Neuron (in vitro differentiated cells): ENCODE data around the gene DYSF.

Experiments used
- H2AFZ ChIP-seq: one replicate; pipeline ENCODE4 v1.6.1; 2013; ENCODE audit warnings: low read depth, mild to moderate bottlenecking, inconsistent platforms, low read length, moderate library complexity
- H3K27me3 ChIP-seq: one replicate; pipeline ENCODE4 v1.6.1; 2013; ENCODE audit warnings: low read length; ENCODE audit not compliant: insufficient read depth
- H3K36me3 ChIP-seq: one replicate; pipeline ENCODE4 v1.6.1; 2013; ENCODE audit warnings: low read length; ENCODE audit not compliant: insufficient read depth
- H3K4me1 ChIP-seq: one replicate; pipeline ENCODE4 v1.6.1; 2013; ENCODE audit warnings: low read length; ENCODE audit not compliant: insufficient read depth
- H3K4me3 ChIP-seq: 2 replicates; pipeline ENCODE4 v1.5.1; 2013; ENCODE audit warnings: mild to moderate bottlenecking, low read length, moderate library complexity
- H3K9me3 ChIP-seq: one replicate; pipeline ENCODE4 v1.6.1; 2013; ENCODE audit warnings: low read length

DYSF gene

DNA sequence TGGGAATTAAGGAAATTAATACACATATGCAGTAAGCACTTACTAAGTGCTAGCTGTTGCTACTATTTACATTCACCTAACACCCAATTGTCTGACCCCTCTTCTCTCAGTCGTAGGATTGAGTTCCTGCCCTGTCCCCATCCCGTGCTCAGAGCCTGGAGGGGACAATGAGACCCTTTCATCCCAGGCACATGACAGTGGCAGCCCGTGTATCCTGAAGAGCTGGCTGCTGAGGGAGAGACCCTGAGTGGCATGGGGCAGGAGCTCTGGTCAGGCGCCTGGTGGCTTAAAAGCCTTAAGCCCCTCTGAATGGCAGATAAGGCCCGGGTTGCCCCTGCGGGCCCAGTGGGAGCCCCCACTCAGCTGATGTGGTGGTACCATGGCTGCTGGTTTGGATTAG, 99.0 kb downstream of the DYSF start:
- H3K4me3 ChIP-seq: no peak overlapping the region
- H2AFZ ChIP-seq: no peak overlapping the region
- no peaks in the 10 kb centered on the region for H3K4me1 ChIP-seq
- no peaks in the 10 kb centered on the region for H3K27me3 ChIP-seq
- no peaks in the 10 kb centered on the region for H3K9me3 ChIP-seq
- no peaks in the 10 kb centered on the region for H3K36me3 ChIP-seq

DNA sequence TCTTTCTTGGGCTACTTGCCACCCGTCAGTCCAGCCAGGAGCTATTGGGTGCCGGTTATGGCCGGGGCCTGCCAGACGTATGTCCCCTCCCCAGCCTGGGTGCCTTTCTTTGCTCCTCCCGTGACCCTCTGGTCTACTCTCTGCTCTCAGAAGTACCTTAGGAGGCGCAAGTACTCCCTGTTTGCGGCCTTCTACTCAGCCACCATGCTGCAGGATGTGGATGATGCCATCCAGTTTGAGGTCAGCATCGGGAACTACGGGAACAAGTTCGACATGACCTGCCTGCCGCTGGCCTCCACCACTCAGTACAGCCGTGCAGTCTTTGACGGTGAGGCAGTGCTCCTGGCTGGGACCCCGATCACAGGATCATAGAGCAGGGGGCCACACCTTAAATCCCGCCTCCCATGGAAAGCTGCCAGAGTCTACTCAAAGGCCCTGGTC, 99.5 kb downstream of the DYSF start:
- H3K9me3 ChIP-seq: no peaks in the 10 kb centered on the region
- H2AFZ ChIP-seq: no peak overlapping the region
- no peak overlapping the region for H3K4me3 ChIP-seq
- no peaks in the 10 kb centered on the region for H3K36me3 ChIP-seq
- H3K27me3 ChIP-seq: no peaks in the 10 kb centered on the region
- H3K4me1 ChIP-seq: no peaks in the 10 kb centered on the region

DNA sequence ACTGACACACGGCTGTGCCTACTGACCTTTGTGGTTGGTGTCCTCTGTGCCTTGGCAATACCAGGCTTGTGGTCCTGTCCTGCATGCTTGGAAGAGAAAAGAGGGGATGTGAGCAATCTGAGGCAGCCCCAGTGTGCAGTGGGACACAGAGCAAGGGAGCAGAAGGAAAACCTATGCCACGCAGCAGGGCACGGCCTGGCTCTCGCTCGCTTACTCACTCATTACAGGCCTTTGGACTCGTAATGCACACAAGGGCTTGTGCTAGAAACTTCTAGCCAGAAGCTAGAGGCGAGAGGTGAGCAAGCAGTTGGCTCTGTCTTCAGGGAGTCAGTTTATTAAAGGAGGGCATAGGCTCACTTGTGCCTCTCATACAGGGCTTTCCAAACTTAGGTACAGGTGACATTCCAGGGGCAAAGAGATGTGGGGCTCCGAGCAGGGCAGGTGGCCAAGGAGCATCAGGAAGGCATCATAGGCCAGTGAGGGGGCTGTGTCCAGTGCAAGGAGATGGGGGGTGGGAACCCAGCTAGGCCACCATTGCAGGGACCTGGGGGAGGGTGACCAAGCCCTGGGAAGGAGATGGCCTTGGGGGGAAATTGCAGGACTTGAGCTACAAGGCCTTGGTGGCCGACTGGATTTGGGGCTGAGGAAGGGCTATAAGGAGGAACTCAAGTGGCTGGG, 100.8 kb downstream of the DYSF start:
- H3K9me3 ChIP-seq: no peaks in the 10 kb centered on the region
- H3K4me1 ChIP-seq: no peaks in the 10 kb centered on the region
- H3K27me3 ChIP-seq: no peaks in the 10 kb centered on the region
- no peak overlapping the region for H2AFZ ChIP-seq
- no peaks in the 10 kb centered on the region for H3K36me3 ChIP-seq
- no peak overlapping the region for H3K4me3 ChIP-seq

DNA sequence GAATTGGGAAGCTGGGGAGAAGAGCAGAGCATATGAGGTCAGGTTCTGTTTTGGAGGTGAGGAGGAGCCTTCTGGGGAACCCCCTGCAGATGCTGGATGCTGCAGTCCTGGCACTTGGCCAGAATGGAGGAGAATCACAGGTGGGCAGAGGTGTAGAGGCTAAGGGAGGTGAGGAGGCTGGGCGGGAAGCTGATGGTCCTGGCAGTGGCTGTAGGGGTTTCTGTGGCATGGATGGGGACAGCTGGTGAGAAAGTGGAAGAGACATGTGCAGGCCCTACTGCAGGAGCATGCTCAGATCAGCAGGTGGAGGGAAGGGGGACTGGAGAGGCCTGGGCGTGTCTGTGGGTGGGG, 101.3 kb downstream of the DYSF start:
- no peaks in the 10 kb centered on the region for H3K27me3 ChIP-seq
- no peak overlapping the region for H2AFZ ChIP-seq
- no peaks in the 10 kb centered on the region for H3K4me1 ChIP-seq
- no peaks in the 10 kb centered on the region for H3K36me3 ChIP-seq
- H3K9me3 ChIP-seq: no peaks in the 10 kb centered on the region
- H3K4me3 ChIP-seq: no peak overlapping the region

DNA sequence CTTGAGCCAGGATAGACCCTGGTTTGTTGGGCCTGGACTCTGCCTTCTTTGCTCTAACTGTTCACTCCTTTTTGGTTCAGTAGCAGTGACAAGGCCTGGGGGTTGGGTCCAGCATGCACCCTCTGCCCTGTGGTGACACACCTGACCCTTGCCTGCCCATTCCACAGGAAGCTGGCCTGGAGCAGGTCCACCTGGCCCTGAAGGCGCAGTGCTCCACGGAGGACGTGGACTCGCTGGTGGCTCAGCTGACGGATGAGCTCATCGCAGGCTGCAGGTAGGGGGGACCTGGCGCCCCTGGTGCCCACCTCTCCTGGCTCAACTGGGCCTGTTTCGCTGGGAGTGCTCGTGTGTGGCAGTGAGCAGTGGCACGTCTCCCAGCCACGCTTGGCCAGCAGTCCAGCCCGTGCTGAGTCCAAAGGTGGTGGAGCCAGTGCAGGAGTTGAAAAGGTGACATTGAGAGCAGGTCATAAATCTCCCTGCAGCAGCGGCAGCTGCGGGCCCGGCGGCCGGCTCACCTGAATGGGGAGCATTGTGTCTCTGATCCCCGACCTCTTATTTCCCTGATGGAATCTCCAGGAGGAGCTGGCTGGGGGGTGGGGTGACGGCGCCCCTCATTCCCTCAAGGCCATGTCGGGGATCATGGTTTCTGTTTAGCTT, 102.6 kb downstream of the DYSF start:
- H2AFZ ChIP-seq: no peak overlapping the region
- H3K27me3 ChIP-seq: no peaks in the 10 kb centered on the region
- no peaks in the 10 kb centered on the region for H3K9me3 ChIP-seq
- H3K36me3 ChIP-seq: no peaks in the 10 kb centered on the region
- no peak overlapping the region for H3K4me3 ChIP-seq
- no peaks in the 10 kb centered on the region for H3K4me1 ChIP-seq

DNA sequence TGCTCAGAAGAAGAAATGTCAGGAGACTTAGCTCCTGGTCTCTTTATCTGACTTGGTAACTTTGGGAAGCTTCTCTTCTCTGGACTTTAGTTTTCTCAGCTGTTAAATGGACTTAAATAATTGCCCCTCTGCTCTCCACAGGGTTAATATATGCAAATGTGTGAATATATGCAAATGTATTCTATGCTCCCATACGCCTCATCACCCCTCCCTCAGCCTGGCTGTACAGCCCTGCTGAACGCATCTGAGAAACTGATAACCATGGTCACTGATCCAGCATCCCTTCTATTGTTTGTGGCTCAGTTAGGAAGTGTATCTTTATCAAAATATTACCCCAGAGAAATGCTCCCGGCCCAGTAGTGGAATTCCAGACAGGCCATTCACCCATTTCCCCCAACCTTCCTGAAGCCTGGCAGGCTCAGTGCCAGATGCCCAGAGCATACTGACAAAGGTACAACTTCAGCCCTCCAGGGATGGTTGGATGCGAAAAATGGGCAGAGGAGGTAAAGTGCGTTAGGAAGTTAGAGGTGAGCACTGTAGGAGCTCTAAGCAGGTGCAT, 103.4 kb downstream of the DYSF start:
- no peak overlapping the region for H2AFZ ChIP-seq
- no peak overlapping the region for H3K4me3 ChIP-seq
- H3K4me1 ChIP-seq: no peaks in the 10 kb centered on the region
- no peaks in the 10 kb centered on the region for H3K9me3 ChIP-seq
- no peaks in the 10 kb centered on the region for H3K36me3 ChIP-seq
- H3K27me3 ChIP-seq: no peaks in the 10 kb centered on the region

DNA sequence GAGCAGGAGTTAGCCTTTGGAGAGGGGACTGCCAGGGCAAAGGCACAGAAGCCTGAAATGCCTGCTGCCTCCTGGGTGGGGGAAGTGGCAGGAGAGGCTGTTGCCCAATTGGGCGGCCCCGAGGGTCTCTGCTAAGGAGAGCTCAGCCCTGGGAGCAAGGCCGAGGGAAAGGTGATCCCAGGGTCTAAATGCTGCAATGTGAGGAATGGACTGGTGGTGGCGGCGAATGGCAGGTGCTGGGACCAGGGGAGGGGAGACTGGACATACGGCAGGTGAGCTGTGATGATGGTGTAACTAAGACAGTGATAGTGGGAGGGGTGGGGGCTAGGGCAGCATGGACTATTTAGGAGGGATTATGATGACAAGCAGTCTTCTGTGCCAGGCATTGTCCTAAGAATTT, 104.0 kb downstream of the DYSF start:
- Histone ChIP-seq H3K9me3 (no peaks in the 10 kb centered on the region), H3K4me3 (no peak overlapping the region), H3K36me3 (no peaks in the 10 kb centered on the region), H2AFZ (no peak overlapping the region), H3K27me3 (no peaks in the 10 kb centered on the region), H3K4me1 (no peaks in the 10 kb centered on the region)

DNA sequence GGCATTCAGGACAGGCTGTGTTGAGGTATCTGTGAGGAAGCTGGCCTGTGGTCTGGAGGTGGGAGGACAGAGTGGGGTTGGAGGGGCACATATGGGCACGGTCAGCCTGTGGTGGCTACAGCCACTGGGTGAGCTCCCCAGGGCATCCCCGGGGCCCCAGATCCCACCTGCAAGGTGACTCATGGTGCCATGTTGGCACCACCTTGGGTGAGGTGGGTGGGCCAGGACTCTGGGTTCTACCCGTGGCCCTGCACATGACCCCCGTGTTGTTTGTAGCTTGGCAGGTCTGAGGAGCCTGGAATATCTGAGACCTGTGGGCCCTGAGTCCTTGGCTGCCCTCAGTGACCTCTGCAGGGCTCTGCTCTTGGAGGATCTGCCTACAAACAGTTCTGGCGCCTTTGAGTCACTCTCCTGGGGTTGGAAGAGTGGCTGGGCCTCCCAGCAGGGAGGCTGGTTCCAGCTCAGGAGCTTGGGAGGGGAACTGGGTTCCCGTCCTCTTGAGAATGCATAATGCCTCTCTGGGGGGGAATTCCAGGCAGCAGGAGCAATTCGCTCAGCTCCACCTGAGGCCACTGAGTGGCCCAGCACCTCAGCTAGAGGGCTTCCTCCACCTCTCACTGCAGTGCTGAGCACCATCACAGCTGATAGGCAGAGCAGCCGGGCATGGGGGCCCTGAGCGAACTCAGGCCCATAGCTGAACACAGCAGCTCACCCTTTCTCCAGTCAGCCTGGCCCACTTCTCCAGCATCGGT, 105.1 kb downstream of the DYSF start:
- H3K4me3 ChIP-seq: no peak overlapping the region
- no peaks in the 10 kb centered on the region for H3K27me3 ChIP-seq
- no peaks in the 10 kb centered on the region for H3K9me3 ChIP-seq
- no peaks in the 10 kb centered on the region for H3K4me1 ChIP-seq
- no peak overlapping the region for H2AFZ ChIP-seq
- no peaks in the 10 kb centered on the region for H3K36me3 ChIP-seq

DNA sequence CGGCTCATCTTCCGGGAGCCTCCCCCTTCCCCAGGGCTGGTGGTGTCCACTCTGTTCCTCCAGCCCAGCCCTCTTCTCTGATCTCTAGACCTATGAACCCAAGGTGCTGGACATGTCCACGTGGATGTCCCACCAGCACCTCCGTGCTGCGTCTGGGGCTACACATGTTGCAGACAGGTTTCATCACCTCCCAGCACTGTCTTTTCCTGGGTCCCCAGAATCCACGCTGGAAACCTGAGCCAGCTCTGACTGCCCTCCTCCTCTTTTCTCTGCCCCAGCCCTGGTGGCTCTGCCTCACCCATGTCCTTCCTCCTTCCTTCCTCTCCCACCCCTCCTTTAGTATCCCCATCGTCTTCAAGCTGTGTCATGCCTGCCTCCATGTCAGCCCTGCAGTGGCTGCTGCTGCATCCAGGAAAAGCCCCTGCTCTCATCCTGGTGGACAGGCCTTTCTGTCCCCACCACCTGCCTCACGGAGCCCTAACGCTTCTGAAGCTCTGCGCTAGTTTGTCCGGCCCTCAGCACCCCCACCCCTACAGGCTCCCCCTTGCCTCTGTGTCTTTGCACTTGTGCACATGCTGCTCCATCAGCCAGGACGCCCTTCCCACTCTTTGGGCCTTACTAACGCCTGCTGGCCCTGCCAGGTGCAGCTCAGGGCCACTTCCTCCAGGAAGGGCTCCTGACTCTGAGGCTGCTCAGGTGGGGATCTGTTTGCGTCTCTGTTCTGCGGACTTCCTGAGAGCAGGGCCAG, 105.9 kb downstream of the DYSF start:
- H3K27me3 ChIP-seq: no peaks in the 10 kb centered on the region
- no peaks in the 10 kb centered on the region for H3K4me1 ChIP-seq
- H2AFZ ChIP-seq: no peak overlapping the region
- H3K36me3 ChIP-seq: no peaks in the 10 kb centered on the region
- no peak overlapping the region for H3K4me3 ChIP-seq
- no peaks in the 10 kb centered on the region for H3K9me3 ChIP-seq

DNA sequence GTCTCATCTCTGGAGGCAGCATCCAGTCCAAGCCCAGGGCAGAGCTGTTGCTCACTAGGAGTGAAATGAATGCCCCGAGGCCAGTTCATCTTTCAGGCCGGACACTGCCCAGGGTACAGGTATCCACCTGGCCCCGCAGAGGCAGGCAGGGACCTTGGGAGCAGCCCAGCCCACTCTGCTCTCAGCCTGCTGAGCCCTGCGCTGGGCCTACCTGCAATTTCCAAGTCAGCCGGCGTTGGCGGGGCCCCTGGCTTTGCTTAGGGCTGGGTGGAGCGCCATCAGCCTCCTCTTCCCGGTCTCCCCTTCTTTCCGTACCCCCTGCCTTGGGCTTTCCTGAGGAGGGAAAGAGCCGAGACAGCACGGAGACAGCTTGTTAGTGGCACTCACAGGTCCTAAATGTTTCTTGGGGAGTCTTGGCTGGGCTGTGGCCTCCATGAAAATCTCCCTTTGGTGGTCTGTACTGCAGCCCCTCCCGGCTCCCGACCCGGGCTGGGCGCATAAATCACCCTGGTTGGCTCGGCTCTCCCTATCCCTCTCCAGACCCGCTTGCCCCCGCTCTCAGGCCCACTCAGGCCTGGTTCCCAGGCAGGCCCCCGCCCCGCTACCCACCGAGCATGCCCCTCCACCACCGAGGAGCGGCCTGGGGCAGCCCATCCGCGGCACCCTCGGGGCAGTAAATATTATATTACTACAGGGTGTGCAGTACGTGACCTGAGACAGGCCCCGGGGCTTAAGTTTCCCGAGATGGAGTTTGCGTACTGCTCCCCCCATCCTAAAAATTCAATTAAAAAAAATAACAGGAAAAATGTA, 106.7 kb downstream of the DYSF start:
- Histone ChIP-seq H3K9me3 (no peaks in the 10 kb centered on the region), H3K4me1 (no peaks in the 10 kb centered on the region)

DNA sequence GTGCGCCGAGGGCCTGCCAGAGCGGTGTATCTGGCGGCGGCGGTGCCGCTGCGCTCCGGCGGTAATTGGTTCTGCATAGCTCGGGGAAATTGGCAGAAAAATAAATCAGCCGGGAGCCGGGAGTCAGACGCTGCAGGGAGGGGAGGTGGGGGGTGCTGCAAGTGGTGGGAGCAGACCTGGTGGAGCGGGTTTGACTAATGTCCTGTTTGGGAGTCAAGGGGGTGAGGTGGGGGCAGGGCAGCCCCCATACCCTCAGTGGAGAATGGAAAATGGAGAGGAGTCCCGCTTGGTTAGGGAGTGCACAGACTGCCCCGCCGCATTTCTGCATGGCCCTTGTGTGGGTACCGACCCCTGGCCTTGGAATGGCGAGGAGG, 107.3 kb downstream of the DYSF start:
- H3K4me3 ChIP-seq: no peak overlapping the region
- no peaks in the 10 kb centered on the region for H3K4me1 ChIP-seq
- no peaks in the 10 kb centered on the region for H3K36me3 ChIP-seq
- no peaks in the 10 kb centered on the region for H3K9me3 ChIP-seq
- H2AFZ ChIP-seq: no peak overlapping the region
- H3K27me3 ChIP-seq: no peaks in the 10 kb centered on the region

More for the DNA sequence above, 106.7 kb downstream of the DYSF start:
- no peaks in the 10 kb centered on the region for H3K27me3 ChIP-seq
- H3K36me3 ChIP-seq: no peaks in the 10 kb centered on the region
- no peak overlapping the region for H3K4me3 ChIP-seq
- no peak overlapping the region for H2AFZ ChIP-seq

DNA sequence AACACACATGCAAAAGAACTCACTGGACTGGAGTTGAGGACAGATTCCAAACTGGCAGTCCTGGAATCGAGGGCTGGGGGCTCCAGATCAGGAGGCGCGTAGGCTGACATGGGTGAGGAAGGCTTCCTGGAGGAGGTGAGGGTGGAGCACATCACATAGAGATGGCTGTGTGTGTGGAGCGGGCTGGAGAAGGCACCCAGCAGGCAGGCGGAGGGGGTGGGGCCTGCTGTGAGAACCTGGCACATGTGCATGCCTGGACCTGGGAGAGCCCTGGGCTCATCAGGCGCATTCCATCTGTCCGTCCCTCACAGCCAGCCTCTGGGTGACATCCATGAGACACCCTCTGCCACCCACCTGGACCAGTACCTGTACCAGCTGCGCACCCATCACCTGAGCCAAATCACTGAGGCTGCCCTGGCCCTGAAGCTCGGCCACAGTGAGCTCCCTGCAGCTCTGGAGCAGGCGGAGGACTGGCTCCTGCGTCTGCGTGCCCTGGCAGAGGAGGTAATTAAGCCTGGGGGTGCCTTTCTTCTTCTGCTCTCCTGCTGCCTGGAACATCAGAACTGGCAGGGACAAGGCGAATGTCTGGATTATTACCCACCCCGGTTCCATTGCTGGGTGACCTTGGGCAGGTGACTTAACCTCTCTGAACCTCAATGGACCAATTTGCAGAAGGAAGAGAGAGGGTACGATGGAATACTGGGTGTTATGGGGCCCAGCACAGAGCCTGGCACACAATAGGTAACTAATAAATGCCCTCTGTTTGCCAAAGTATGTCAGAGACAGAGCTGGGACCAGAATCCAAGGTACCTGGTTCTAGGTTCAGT, 108.3 kb downstream of the DYSF start:
- Histone ChIP-seq H3K27me3 (no peaks in the 10 kb centered on the region), H2AFZ (no peak overlapping the region), H3K36me3 (no peaks in the 10 kb centered on the region), H3K9me3 (no peaks in the 10 kb centered on the region), H3K4me3 (no peak overlapping the region), H3K4me1 (no peaks in the 10 kb centered on the region)
